ENCODE measurements around the gene ERMAP. TPM values are rescaled to one million over a fixed set of nuclear protein-coding genes. Genes with fewer than 3 reads are reported as not detected.
A peak's percentile ranks its signal among the peaks of the same experiment; 100 is the strongest.

ERMAP gene
- total and polyA plus RNA-seq, 9 of the 15 experiments (the other 6 are each of a cell fraction or from before 2014, with no cell fraction given): 8.0 to 31.4 (median 22.5) TPM

DNA sequence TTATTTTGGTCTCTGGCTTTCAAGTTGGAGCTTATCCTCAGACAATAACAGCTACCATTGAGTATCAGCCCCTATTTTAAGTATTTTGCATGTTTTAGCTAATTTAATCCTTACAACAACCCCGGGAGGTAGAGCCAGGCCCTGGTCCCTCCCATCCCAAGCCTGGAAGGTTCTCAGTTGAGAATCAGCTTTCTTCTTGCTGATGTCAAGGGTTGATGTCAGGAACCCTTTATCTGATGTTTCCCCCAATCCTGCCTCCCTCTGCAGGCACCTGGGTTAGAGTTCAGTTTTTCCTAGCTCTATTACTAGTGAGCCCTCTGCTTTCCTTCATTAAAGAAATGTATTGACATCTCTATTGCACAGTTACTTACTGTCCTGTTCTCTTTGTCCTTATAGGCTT lies 3.9 kb downstream of the ERMAP start (continued):
- TF ChIP-seq, protein P1, sequence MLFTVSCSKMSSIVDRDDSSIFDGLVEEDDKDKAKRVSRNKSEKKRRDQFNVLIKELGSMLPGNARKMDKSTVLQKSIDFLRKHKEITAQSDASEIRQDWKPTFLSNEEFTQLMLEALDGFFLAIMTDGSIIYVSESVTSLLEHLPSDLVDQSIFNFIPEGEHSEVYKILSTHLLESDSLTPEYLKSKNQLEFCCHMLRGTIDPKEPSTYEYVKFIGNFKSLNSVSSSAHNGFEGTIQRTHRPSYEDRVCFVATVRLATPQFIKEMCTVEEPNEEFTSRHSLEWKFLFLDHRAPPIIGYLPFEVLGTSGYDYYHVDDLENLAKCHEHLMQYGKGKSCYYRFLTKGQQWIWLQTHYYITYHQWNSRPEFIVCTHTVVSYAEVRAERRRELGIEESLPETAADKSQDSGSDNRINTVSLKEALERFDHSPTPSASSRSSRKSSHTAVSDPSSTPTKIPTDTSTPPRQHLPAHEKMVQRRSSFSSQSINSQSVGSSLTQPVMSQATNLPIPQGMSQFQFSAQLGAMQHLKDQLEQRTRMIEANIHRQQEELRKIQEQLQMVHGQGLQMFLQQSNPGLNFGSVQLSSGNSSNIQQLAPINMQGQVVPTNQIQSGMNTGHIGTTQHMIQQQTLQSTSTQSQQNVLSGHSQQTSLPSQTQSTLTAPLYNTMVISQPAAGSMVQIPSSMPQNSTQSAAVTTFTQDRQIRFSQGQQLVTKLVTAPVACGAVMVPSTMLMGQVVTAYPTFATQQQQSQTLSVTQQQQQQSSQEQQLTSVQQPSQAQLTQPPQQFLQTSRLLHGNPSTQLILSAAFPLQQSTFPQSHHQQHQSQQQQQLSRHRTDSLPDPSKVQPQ (CRISPR knock-in tag; IDR thresholded peaks at IDR 0.05; ENCODE audit: borderline replicate concordance): no peak
- TF ChIP-seq MXI1 (IDR thresholded peaks at IDR 0.05; ENCODE audit: low read depth, low read length) (no peak), ATF7 (IDR thresholded peaks at IDR 0.05) (peak; percentile 19; the same call in 1 of the 2 replicates), PTRF (tag; IDR thresholded peaks at IDR 0.05) (no peak), WHSC1 (IDR thresholded peaks at IDR 0.05; ENCODE audit: low read length) (no peak), RHOXF2B (CRISPR knock-in tag; conservative IDR thresholded peaks at IDR 0.05) (no peak), CTBP1 (IDR thresholded peaks at IDR 0.05; ENCODE audit: borderline replicate concordance) (peak; percentile 36; the same call in 1 of the 2 replicates), CSDE1 (IDR thresholded peaks at IDR 0.05) (no peak), ZNF584 (CRISPR knock-in tag; IDR thresholded peaks at IDR 0.05; ENCODE audit: low read depth) (no peak), RFX7 (CRISPR knock-in tag; IDR thresholded peaks at IDR 0.05) (no peak), ZNF785 (CRISPR knock-in tag; IDR thresholded peaks at IDR 0.05) (no peak), CCAR2 (IDR thresholded peaks at IDR 0.05; ENCODE audit: low read depth, low read length) (no peak), ZNF668 (CRISPR knock-in tag; IDR thresholded peaks at IDR 0.05) (no peak)
- TF ChIP-seq, protein P2, sequence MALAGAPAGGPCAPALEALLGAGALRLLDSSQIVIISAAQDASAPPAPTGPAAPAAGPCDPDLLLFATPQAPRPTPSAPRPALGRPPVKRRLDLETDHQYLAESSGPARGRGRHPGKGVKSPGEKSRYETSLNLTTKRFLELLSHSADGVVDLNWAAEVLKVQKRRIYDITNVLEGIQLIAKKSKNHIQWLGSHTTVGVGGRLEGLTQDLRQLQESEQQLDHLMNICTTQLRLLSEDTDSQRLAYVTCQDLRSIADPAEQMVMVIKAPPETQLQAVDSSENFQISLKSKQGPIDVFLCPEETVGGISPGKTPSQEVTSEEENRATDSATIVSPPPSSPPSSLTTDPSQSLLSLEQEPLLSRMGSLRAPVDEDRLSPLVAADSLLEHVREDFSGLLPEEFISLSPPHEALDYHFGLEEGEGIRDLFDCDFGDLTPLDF (CRISPR knock-in tag; IDR thresholded peaks at IDR 0.05): no peak

Measured in K562 (cell line).